ENCODE results near the gene CD302.

GRCh38 chr2:159775021-159775420 lies 23.0 kb downstream of the CD302 start:
- TF ChIP-seq BHLHE40 (IDR thresholded peaks at IDR 0.05; ENCODE audit: low read depth, low read length) (no peak), MAFK (IDR thresholded peaks at IDR 0.05; ENCODE audit: partially characterized antibody) (no peak), POLR2A (IDR thresholded peaks at IDR 0.05; ENCODE audit: low read length) (no peak), RAD21 (conservative IDR thresholded peaks at IDR 0.05 in 1 of 2, IDR thresholded peaks at IDR 0.05 in 1 of 2) (no peak), EP300 (IDR thresholded peaks at IDR 0.05) (no peak)
- TF ChIP-seq, protein P1, sequence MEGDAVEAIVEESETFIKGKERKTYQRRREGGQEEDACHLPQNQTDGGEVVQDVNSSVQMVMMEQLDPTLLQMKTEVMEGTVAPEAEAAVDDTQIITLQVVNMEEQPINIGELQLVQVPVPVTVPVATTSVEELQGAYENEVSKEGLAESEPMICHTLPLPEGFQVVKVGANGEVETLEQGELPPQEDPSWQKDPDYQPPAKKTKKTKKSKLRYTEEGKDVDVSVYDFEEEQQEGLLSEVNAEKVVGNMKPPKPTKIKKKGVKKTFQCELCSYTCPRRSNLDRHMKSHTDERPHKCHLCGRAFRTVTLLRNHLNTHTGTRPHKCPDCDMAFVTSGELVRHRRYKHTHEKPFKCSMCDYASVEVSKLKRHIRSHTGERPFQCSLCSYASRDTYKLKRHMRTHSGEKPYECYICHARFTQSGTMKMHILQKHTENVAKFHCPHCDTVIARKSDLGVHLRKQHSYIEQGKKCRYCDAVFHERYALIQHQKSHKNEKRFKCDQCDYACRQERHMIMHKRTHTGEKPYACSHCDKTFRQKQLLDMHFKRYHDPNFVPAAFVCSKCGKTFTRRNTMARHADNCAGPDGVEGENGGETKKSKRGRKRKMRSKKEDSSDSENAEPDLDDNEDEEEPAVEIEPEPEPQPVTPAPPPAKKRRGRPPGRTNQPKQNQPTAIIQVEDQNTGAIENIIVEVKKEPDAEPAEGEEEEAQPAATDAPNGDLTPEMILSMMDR (IDR thresholded peaks at IDR 0.05), result no peak
- TF ChIP-seq, protein P2, sequence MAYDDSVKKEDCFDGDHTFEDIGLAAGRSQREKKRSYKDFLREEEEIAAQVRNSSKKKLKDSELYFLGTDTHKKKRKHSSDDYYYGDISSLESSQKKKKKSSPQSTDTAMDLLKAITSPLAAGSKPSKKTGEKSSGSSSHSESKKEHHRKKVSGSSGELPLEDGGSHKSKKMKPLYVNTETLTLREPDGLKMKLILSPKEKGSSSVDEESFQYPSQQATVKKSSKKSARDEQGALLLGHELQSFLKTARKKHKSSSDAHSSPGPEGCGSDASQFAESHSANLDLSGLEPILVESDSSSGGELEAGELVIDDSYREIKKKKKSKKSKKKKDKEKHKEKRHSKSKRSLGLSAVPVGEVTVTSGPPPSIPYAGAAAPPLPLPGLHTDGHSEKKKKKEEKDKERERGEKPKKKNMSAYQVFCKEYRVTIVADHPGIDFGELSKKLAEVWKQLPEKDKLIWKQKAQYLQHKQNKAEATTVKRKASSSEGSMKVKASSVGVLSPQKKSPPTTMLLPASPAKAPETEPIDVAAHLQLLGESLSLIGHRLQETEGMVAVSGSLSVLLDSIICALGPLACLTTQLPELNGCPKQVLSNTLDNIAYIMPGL (CRISPR knock-in tag; IDR thresholded peaks at IDR 0.05; ENCODE audit: borderline replicate concordance), result no peak
